Hindlimb muscle (tissue), 1 donor: ENCODE data around the gene LAPTM4A. TPM values are rescaled to one million over a fixed set of nuclear protein-coding genes. Genes with fewer than 3 reads are reported as not detected.

Experiments
- polyA plus RNA-seq: library from polyadenylated mRNA; unstranded; fragments of 120-200 nt; gene quantifications from one replicate; pipeline ENCODE4 v1.2.1, GENCODE V29; 2013; ENCODE audit not compliant: insufficient read length

Gene LAPTM4A
- polyA plus RNA-seq, 1 donor, result 311 TPM

Other genes with a start within 250 kb of the LAPTM4A start
- gene TTC32, start 149.6 kb downstream of the LAPTM4A start, polyA plus RNA-seq, result 15.1 TPM
- 7.5 TPM for gene WDR35, start 61.5 kb downstream of the LAPTM4A start, polyA plus RNA-seq
- gene MATN3, start 39.0 kb downstream of the LAPTM4A start, polyA plus RNA-seq, result 1.1 TPM
- 6.8 TPM for gene SDC1, start 173.5 kb upstream of the LAPTM4A start, polyA plus RNA-seq